ENCODE results near the gene TTLL8. TPM values are rescaled to one million over a fixed set of nuclear protein-coding genes. Genes with fewer than 3 reads are reported as not detected.

TTLL8 gene
- total RNA-seq, 1 donor from 2014 or later = not detected

- intact Hi-C loops (cut with micrococcal nuclease) = no loop called here
- Histone ChIP-seq H3K4me1 (no peaks in the 10 kb centered on the region), H3K27me3 (ENCODE audit: low read depth) (no peaks in the 10 kb centered on the region), H3K27ac (replicated peaks) (no peak within 1 kb of the TSS), H3K36me3 (no peaks in the 10 kb centered on the region), H3K9me3 (replicated peaks) (peaks cover 9% of the 10 kb centered on the region), H3K4me3 (no peak within 1 kb of the TSS)
- TF ChIP-seq CTCF (IDR thresholded peaks at IDR 0.05; ENCODE audit: borderline replicate concordance) = no peak
- no peak for DNase-seq
Measured at GRCh38 chr22:50085211-50085972, 27.3 kb upstream of the TTLL8 start, which contains the start of gene MLC1. Gene MLC1, minus strand, starts transcription at chr22:50085426. Its CDS starts 524 bp downstream, at chr22:50084902.

- Histone ChIP-seq H3K4me1 (no peaks in the 10 kb centered on the region), H3K4me3 (no peak overlapping the region), H3K27me3 (ENCODE audit: low read depth) (no peaks in the 10 kb centered on the region), H3K9me3 (replicated peaks) (peaks cover 1% of the 10 kb centered on the region), H3K36me3 (no peaks in the 10 kb centered on the region), H3K27ac (replicated peaks) (no peak overlapping the region)
- no peak for DNase-seq
- intact Hi-C loops (cut with micrococcal nuclease) = no loop called here
- no peak for TF ChIP-seq CTCF (IDR thresholded peaks at IDR 0.05; ENCODE audit: borderline replicate concordance)
Measured at GRCh38 chr22:50084614-50085021, 26.5 kb upstream of the TTLL8 start.

- no peak for TF ChIP-seq CTCF (IDR thresholded peaks at IDR 0.05; ENCODE audit: borderline replicate concordance)
- Histone ChIP-seq H3K36me3 (no peaks in the 10 kb centered on the region), H3K4me3 (no peak overlapping the region), H3K9me3 (replicated peaks) (no peaks in the 10 kb centered on the region), H3K27ac (replicated peaks) (no peak overlapping the region), H3K27me3 (ENCODE audit: low read depth) (peaks cover under 1% of the 10 kb centered on the region), H3K4me1 (no peaks in the 10 kb centered on the region)
- intact Hi-C loops (cut with micrococcal nuclease) = no loop called here
- DNase-seq = no peak
Measured at GRCh38 chr22:50084080-50084477, 26.0 kb upstream of the TTLL8 start.

GRCh38 chr22:50083462-50084079 is 25.5 kb upstream of the TTLL8 start:
- intact Hi-C loops (cut with micrococcal nuclease) = no loop called here
- TF ChIP-seq CTCF (IDR thresholded peaks at IDR 0.05; ENCODE audit: borderline replicate concordance) = no peak
- Histone ChIP-seq H3K4me3 (no peak overlapping the region), H3K27ac (replicated peaks) (no peak overlapping the region), H3K9me3 (replicated peaks) (no peaks in the 10 kb centered on the region), H3K4me1 (no peaks in the 10 kb centered on the region), H3K27me3 (ENCODE audit: low read depth) (peaks cover 6% of the 10 kb centered on the region), H3K36me3 (no peaks in the 10 kb centered on the region)
- no peak for DNase-seq

DNA sequence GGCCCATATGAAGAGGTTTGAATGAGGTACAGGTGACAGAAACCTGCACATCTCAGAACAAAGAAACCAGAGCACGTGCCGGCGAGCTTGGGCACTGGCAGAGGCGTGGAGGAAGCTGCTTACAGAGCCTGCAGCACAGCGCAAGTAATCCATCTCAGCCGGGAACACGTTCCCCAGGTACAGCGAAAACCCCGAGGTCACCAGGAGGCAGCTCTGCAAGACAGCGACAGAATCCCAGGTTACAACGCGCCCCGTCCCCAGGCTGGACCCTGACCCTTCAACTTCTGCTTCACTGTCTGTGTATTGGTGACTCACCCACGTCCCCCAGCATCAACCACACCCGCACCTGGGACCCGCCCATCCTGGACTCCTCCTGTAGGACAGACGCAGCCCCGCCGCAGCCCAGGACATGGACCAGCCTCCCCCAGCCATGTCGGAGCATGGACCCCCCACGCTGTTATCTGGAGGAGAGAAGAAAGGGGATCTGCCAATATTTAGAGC is 24.9 kb upstream of the TTLL8 start:
- Histone ChIP-seq H3K4me3 (no peak overlapping the region), H3K27me3 (ENCODE audit: low read depth) (peaks cover 10% of the 10 kb centered on the region), H3K27ac (replicated peaks) (no peak overlapping the region), H3K9me3 (replicated peaks) (no peaks in the 10 kb centered on the region), H3K4me1 (no peaks in the 10 kb centered on the region), H3K36me3 (no peaks in the 10 kb centered on the region)
- no peak for DNase-seq
- TF ChIP-seq CTCF (IDR thresholded peaks at IDR 0.05; ENCODE audit: borderline replicate concordance) = no peak
- intact Hi-C loops (cut with micrococcal nuclease) = no loop called here

All from left ventricle myocardium inferior (tissue), 1 donor.